HL-60 (cell line): Measurements from ENCODE around the gene NCK2.
A peak's percentile ranks its signal among the peaks of the same experiment; 100 is the strongest.
"Not testable (repeated sequence)": the region's sequence is repeated elsewhere in the genome, so short reads cannot be mapped to it uniquely, and the experiment has no call there.

Experiments
- DNase-seq, 2 experiments: peaks; one replicate each; pipeline ENCODE4 v3.0.0-alpha.2; 2010 to 2020; ENCODE audit warnings: low read depth in 1 of 2, low spot score in 1 of 2
- H3K27ac ChIP-seq: fragments of 250-450 bp; sonication (Bioruptor Pico); replicated peaks from 2 replicates; pipeline ENCODE4 v1.5.1; 2020; ENCODE audit warnings: mild to moderate bottlenecking, moderate library complexity
- H3K27me3 ChIP-seq: fragments of 250-450 bp; sonication (Bioruptor Pico); 2 replicates; pipeline ENCODE4 v1.5.1; 2021; ENCODE audit warnings: mild to moderate bottlenecking, moderate library complexity; ENCODE audit not compliant: insufficient read depth, poor library complexity, severe bottlenecking
- H3K4me3 ChIP-seq: replicated peaks from 2 replicates; pipeline ENCODE4 v1.5.1; 2011; ENCODE audit warnings: mild to moderate bottlenecking, control low read depth, low read length; ENCODE audit not compliant: insufficient read depth
- CTCF ChIP-seq: IDR thresholded peaks from one replicate; pipeline ENCODE4 v1.5.1; 2011; ENCODE audit warnings: low read length, control low read depth, inconsistent platforms; ENCODE audit not compliant: insufficient read depth
- GABPA ChIP-seq: IDR thresholded peaks from 2 replicates; pipeline ENCODE4 v1.6.1; 2012; ENCODE audit warnings: low read depth
- POLR2AphosphoS5 ChIP-seq: IDR thresholded peaks from 2 replicates; pipeline ENCODE4 v1.6.1; 2012; ENCODE audit warnings: low read depth
- REST ChIP-seq: IDR thresholded peaks from 2 replicates; pipeline ENCODE4 v1.6.1; 2012; ENCODE audit warnings: low read depth; ENCODE audit not compliant: insufficient replicate concordance
- SPI1 ChIP-seq: IDR thresholded peaks from 2 replicates; pipeline ENCODE4 v1.6.1; 2012; ENCODE audit warnings: low read depth, mild to moderate bottlenecking, borderline replicate concordance

The NCK2 gene

GRCh38 chr2:105894327-105894944, 149.7 kb downstream of the NCK2 start:
- no peaks in the 10 kb centered on the region for H3K27me3 ChIP-seq
- no peak for DNase-seq
- no peak overlapping the region for H3K4me3 ChIP-seq
- no peak overlapping the region for H3K27ac ChIP-seq
- no peak for TF ChIP-seq GABPA
- TF ChIP-seq CTCF = no peak
- TF ChIP-seq POLR2AphosphoS5 = no peak
- TF ChIP-seq SPI1 = no peak
- TF ChIP-seq REST = no peak

- H3K27me3 ChIP-seq = no peaks in the 10 kb centered on the region
- TF ChIP-seq POLR2AphosphoS5 = peak; percentile 41; the same call in 1 of the 2 replicates
- TF ChIP-seq CTCF = no peak
- no peak overlapping the region for H3K27ac ChIP-seq
These were observed 151.5 kb downstream of the NCK2 start for GRCh38 chr2:105895990-105896764.

GRCh38 chr2:105896765-105897163, 152.1 kb downstream of the NCK2 start:
- Histone ChIP-seq H3K27ac (no peak overlapping the region), H3K27me3 (no peaks in the 10 kb centered on the region), H3K4me3 (no peak overlapping the region)
- no peak for TF ChIP-seq SPI1
- no peak for TF ChIP-seq CTCF
- no peak for TF ChIP-seq POLR2AphosphoS5
- TF ChIP-seq GABPA = no peak
- no peak for TF ChIP-seq REST
- no peak for DNase-seq

More at GRCh38 chr2:105895990-105896764, 151.5 kb downstream of the NCK2 start:
- H3K4me3 ChIP-seq = no peak overlapping the region
- DNase-seq = no peak

GRCh38 chr2:105897694-105898093, 153.0 kb downstream of the NCK2 start:
- not testable (repeated sequence) for DNase-seq, H3K4me3 ChIP-seq, H3K27ac ChIP-seq, H3K27me3 ChIP-seq
